Pancreas (tissue), 10 donors: ENCODE measurements around the gene EYA3. TPM values are rescaled to one million over a fixed set of nuclear protein-coding genes. Genes with fewer than 3 reads are reported as not detected.

Experiments
- ATAC-seq, 4 donors: fragments of 200-7000 bp; cut with Tn5 transposase; one replicate each; pipeline versions ENCODE4 v1.8.0 to v1.9.1; 2020; ENCODE audit warnings: mild to moderate bottlenecking in 4 of 4, moderate library complexity in 4 of 4
- DNase-seq, 6 donors: peaks; one replicate each; pipeline ENCODE4 v3.0.0-alpha.2; 2020
- FAIRE-seq: peaks from 2 replicates; lab custom pipeline; 2012; peaks lifted over from hg19 to GRCh38; lab: Jason Lieb, UNC
- H3K27ac ChIP-seq, 4 donors: fragments of 200-600 bp; sonication (generic); 1 replicate in 3 of 4; 2 replicates in 1 of 4; pipeline versions ENCODE4 v1.5.0 to v1.8.0; 2020
- H3K27me3 ChIP-seq, 4 donors: fragments of 200-600 bp; one replicate each; pipeline ENCODE4 v1.8.0; 2021
- H3K36me3 ChIP-seq, 3 donors: fragments of 200-600 bp; sonication (generic) in 1 of 3; one replicate each; pipeline versions ENCODE4 v1.5.0 to v1.8.0; 2020 to 2021
- H3K4me1 ChIP-seq, 3 donors: fragments of 200-600 bp; one replicate each; pipeline ENCODE4 v1.8.0; 2021
- H3K4me3 ChIP-seq, 4 donors: fragments of 200-600 bp; sonication (generic) in 2 of 4; one replicate each; pipeline versions ENCODE4 v1.5.0 to v1.8.0; 2020 to 2021
- H3K9me3 ChIP-seq, 4 donors: fragments of 200-600 bp; one replicate each; pipeline ENCODE4 v1.8.0; 2021
- WGBS, 2 donors: extraction: QIAGEN DNeasy Blood & Tissue Kit; methylation state at CpG; one replicate each; pipeline ENCODE4 v1.1.7; 2013; 5-methylcytosine and 5-hydroxymethylcytosine counted together
- intact Hi-C, 3 donors: fragments of 100-400 bp; cut with DNase I; formaldehyde crosslinking; loops; one replicate each; pipeline versions ENCODE4 v1.11.1 to v1.14.2; 2022
- polyA plus RNA-seq, 2 donors: library from polyadenylated mRNA; stranded (reverse); fragments of 200-250 nt; gene quantifications; one replicate each; pipeline ENCODE4 v1.2.3, GENCODE V29; 2013
- total RNA-seq, 6 donors: library from RNA; stranded (reverse); fragmentation: NEBNext Ultra II Directional in 4 of 6; extraction: Animal tissue kit (Norgen Biotek cat#: 25700) in 4 of 6; gene quantifications; one replicate each; pipeline versions ENCODE4 v1.2.1 to v1.2.4, GENCODE V29; 2021 to 2023
- TF ChIP-seq, protein P1 (sequence below), 4 donors: fragments of 200-600 bp; sonication (generic) in 3 of 4; IDR thresholded peaks; one replicate each; pipeline versions ENCODE4 v1.5.0 to v1.8.0; 2021; ENCODE audit warnings: antibody characterized with exemption in 4 of 4
- donor health status: healthy with polysubstance abuse.
- donor health status: DM: no; HTN: no; CAD: no; lungs with moderate emphysema.
- donor health status: DM: no; HTN: no; CAD: no.
- donor health status: control.
- donor health status: control.
- donor health status: Bipolar disorder and iron deficiency.
- donor health status: DM: yes; HTN: yes; CAD: no.
- donor health status: DM: no; HTN: no; CAD: no.
- donor health status: DM: no; HTN: no; CAD: no.
- donor health status: DM: yes; HTN: yes; CAD: no.

The EYA3 gene
- total and polyA plus RNA-seq, 8 donors, result 3.4 to 14.6 (median 6.9) TPM

DNA sequence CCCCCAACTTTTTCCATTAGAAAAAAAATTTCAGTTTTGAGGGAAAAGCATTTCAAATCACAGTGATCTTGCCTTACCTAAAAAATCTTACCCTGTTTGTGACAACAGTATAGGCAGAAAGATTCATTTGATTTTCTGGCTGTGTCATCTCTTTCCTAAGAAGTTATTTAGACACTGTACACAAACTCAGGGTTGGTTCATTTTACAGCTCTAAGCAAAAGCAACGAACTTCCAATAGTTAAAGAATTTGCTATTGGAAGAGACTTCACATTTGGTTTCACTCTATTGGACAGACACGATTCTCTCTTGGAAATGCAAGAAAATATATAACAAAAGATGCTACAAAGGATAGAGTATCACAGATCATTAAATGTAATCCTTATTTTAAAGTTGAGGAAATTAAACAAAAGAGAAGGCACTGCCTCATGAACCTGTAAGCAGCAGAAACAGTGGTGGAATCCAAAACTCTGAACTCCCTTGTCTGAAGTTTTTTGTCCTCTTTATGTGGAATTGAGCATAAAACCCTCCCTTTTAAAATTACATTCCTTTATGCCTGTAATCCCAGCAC, 20.8 kb downstream of the EYA3 start:
- ATAC-seq, result no peak
- TF ChIP-seq, protein P1, sequence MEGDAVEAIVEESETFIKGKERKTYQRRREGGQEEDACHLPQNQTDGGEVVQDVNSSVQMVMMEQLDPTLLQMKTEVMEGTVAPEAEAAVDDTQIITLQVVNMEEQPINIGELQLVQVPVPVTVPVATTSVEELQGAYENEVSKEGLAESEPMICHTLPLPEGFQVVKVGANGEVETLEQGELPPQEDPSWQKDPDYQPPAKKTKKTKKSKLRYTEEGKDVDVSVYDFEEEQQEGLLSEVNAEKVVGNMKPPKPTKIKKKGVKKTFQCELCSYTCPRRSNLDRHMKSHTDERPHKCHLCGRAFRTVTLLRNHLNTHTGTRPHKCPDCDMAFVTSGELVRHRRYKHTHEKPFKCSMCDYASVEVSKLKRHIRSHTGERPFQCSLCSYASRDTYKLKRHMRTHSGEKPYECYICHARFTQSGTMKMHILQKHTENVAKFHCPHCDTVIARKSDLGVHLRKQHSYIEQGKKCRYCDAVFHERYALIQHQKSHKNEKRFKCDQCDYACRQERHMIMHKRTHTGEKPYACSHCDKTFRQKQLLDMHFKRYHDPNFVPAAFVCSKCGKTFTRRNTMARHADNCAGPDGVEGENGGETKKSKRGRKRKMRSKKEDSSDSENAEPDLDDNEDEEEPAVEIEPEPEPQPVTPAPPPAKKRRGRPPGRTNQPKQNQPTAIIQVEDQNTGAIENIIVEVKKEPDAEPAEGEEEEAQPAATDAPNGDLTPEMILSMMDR (IDR thresholded peaks at IDR 0.05), result no peak
- DNase-seq, result no peak
- Histone ChIP-seq H3K4me1 (peaks cover 23 to 45% (median 42%) of the 10 kb centered on the region in 3 donors), H3K4me3 (no peak overlapping the region), H3K27ac (no peak overlapping the region), H3K9me3 (no peaks in the 10 kb centered on the region), H3K36me3 (no peaks in the 10 kb centered on the region), H3K27me3 (no peaks in the 10 kb centered on the region)
- WGBS, 2 donors, result 34 to 37% methylated on average over 2 of the region's 2 CpGs
- FAIRE-seq, result no peak
- intact Hi-C loops, result no loop called here

DNA sequence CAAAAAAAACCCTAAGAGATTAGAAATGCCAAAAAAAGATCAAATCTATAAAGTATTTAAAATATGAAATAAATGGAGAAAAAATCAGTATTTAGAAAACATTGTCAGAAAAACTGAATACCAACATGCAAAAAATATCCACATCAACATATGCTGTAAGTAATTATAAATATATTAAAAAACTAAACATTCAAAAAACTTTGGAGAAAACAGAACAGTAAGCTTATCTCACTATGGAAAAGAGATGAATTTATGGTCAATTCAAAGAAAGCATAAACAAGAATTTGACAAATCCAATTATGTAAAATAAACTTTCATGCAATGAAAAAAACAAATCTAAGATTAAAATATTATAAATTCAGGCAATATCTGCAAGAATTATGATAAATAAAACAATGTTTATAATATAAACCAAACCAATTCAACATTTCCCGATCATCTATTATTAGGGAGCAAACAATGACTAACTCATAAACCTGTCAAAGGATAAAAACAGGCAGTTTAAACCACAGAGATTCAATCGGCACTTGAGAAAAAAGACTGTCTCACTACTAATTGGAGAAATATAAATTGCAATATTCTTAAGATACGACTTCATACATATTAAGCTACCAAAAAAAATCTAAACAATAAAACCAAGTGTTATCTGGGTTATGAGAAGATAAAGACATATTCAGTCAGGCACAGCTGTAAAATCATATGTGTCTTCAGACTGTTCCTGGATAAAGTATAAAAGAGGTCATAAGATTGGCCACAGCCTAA, 21.8 kb downstream of the EYA3 start:
- FAIRE-seq (peak; percentile 73), DNase-seq (no peak), ATAC-seq (peak in 2 of 4 donors; percentile 8 to 34)
- intact Hi-C loops, result no loop called here
- 10 to 11% methylated on average over 3 of the region's 3 CpGs for WGBS, 2 donors
- Histone ChIP-seq H3K9me3 (no peaks in the 10 kb centered on the region), H3K36me3 (no peaks in the 10 kb centered on the region), H3K27me3 (no peaks in the 10 kb centered on the region), H3K4me3 (no peak overlapping the region), H3K4me1 (peaks cover 13 to 35% (median 33%) of the 10 kb centered on the region in 3 donors), H3K27ac (no peak overlapping the region)
- TF ChIP-seq, protein P1 (IDR thresholded peaks at IDR 0.05), result no peak

DNA sequence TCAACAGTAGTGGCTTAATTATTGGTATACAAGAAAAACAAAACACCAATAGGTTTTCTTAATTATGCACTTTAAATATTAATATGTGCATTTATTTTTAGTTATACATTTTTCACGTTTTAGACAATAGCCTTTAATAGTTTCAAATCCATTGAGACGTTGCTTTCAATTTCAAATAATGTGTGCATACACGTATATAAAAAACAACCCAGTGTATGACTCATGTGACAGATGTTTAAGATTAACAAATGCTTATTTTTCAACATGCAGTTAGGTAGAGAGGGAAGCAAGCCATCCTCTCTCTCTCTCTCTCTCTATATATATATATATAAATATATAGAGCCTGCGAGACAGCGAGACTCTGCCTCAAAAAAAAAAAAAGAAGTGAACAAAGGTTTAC, 24.3 kb downstream of the EYA3 start:
- H3K27ac ChIP-seq, result no peak overlapping the region
- H3K4me1 ChIP-seq, result peaks cover 10 to 26% (median 23%) of the 10 kb centered on the region in 3 donors
- TF ChIP-seq, protein P1 (IDR thresholded peaks at IDR 0.05), result no peak
- 72 to 74% methylated on average over 5 of the region's 5 CpGs for whole genome bisulfite sequencing, 2 donors
- DNase-seq (no peak), ATAC-seq (no peak), FAIRE-seq (no peak)
- H3K36me3 ChIP-seq, result no peaks in the 10 kb centered on the region
- no peak overlapping the region for H3K4me3 ChIP-seq
- H3K9me3 ChIP-seq, result no peaks in the 10 kb centered on the region
- no peaks in the 10 kb centered on the region for H3K27me3 ChIP-seq
- intact Hi-C loops, result no loop called here

DNA sequence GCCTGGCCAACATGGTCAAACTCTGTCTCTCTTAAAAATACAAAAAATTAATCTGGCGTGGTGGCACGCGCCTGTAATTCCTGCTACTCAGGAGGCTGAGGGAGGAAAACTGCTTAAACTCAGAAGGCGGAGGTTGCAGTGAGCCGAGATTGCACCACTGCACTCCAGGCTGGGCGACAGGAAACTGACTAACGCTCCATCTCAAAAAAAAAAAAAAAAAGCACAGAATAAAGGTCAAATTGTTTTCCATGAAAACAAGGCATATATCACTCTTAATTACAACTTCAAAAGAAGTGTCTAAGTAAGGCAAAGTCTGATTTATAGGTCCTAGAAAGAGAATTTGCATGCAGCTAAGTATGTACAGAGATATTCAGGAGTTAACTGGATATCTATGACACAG, 25.6 kb downstream of the EYA3 start:
- Histone ChIP-seq H3K27ac (no peak overlapping the region), H3K27me3 (no peaks in the 10 kb centered on the region), H3K4me1 (peaks cover 21 to 34% (median 31%) of the 10 kb centered on the region in 3 donors), H3K36me3 (no peaks in the 10 kb centered on the region), H3K4me3 (no peak overlapping the region), H3K9me3 (no peaks in the 10 kb centered on the region)
- DNase-seq, result no peak
- WGBS, 2 donors, result 91 to 95% methylated on average over 7 of the region's 7 CpGs
- intact Hi-C loops, result no loop called here
- no peak for FAIRE-seq
- no peak for ATAC-seq
- TF ChIP-seq, protein P1 (IDR thresholded peaks at IDR 0.05), result no peak
